ENCODE data around the gene ACSF3.

DNA sequence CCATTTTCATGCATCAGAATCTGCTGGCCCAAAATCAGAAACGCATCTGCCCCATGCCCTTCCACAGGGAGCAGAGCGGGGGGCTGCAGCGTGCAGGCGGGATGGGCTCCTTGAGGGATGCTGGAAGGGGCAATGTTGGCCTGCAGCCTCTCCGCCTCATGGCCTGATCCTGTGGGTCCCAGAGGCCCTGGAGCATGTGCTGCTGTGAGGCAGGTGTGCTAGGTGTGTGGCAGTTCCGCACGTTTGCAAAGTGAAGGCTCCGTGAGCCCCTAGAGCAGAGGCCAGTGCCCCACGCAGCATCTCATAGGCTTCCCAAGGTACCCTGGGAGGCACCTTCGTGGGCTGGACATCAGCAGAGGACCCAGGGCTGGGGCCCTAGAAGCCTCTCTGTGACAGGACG, 41.5 kb downstream of the ACSF3 start:
- TF ChIP-seq, protein P1, sequence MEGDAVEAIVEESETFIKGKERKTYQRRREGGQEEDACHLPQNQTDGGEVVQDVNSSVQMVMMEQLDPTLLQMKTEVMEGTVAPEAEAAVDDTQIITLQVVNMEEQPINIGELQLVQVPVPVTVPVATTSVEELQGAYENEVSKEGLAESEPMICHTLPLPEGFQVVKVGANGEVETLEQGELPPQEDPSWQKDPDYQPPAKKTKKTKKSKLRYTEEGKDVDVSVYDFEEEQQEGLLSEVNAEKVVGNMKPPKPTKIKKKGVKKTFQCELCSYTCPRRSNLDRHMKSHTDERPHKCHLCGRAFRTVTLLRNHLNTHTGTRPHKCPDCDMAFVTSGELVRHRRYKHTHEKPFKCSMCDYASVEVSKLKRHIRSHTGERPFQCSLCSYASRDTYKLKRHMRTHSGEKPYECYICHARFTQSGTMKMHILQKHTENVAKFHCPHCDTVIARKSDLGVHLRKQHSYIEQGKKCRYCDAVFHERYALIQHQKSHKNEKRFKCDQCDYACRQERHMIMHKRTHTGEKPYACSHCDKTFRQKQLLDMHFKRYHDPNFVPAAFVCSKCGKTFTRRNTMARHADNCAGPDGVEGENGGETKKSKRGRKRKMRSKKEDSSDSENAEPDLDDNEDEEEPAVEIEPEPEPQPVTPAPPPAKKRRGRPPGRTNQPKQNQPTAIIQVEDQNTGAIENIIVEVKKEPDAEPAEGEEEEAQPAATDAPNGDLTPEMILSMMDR (IDR thresholded peaks at IDR 0.05; ENCODE audit: poor library complexity, severe bottlenecking): no peak
- TF ChIP-seq POLR2AphosphoS5 (IDR thresholded peaks at IDR 0.05): no peak
- no peak for TF ChIP-seq SMC3 (conservative IDR thresholded peaks at IDR 0.05; ENCODE audit: poor library complexity)
- TF ChIP-seq RAD21 (conservative IDR thresholded peaks at IDR 0.05): no peak
- no peak for TF ChIP-seq EP300 (conservative IDR thresholded peaks at IDR 0.05; ENCODE audit: poor library complexity, severe bottlenecking)
- TF ChIP-seq TAF1 (IDR thresholded peaks at IDR 0.05; ENCODE audit: low read depth): no peak
- no peak for TF ChIP-seq MXI1 (conservative IDR thresholded peaks at IDR 0.05; ENCODE audit: poor library complexity, severe bottlenecking)
- TF ChIP-seq, protein P2, sequence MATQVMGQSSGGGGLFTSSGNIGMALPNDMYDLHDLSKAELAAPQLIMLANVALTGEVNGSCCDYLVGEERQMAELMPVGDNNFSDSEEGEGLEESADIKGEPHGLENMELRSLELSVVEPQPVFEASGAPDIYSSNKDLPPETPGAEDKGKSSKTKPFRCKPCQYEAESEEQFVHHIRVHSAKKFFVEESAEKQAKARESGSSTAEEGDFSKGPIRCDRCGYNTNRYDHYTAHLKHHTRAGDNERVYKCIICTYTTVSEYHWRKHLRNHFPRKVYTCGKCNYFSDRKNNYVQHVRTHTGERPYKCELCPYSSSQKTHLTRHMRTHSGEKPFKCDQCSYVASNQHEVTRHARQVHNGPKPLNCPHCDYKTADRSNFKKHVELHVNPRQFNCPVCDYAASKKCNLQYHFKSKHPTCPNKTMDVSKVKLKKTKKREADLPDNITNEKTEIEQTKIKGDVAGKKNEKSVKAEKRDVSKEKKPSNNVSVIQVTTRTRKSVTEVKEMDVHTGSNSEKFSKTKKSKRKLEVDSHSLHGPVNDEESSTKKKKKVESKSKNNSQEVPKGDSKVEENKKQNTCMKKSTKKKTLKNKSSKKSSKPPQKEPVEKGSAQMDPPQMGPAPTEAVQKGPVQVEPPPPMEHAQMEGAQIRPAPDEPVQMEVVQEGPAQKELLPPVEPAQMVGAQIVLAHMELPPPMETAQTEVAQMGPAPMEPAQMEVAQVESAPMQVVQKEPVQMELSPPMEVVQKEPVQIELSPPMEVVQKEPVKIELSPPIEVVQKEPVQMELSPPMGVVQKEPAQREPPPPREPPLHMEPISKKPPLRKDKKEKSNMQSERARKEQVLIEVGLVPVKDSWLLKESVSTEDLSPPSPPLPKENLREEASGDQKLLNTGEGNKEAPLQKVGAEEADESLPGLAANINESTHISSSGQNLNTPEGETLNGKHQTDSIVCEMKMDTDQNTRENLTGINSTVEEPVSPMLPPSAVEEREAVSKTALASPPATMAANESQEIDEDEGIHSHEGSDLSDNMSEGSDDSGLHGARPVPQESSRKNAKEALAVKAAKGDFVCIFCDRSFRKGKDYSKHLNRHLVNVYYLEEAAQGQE (IDR thresholded peaks at IDR 0.05; ENCODE audit: borderline replicate concordance): no peak

Data from neural cell (in vitro differentiated cells).